SH-SY5Y (cell line): ENCODE results near the gene FGF18.

Experiments used
- GATA2 ChIP-seq: IDR thresholded peaks from 2 replicates; pipeline ENCODE4 v1.6.1; 2011; ENCODE audit warnings: mild to moderate bottlenecking, low read depth, low read length
- GATA3 ChIP-seq: IDR thresholded peaks from 2 replicates; pipeline ENCODE4 v1.6.1; 2011; ENCODE audit warnings: low read depth, mild to moderate bottlenecking, low read length, moderate library complexity

DNA sequence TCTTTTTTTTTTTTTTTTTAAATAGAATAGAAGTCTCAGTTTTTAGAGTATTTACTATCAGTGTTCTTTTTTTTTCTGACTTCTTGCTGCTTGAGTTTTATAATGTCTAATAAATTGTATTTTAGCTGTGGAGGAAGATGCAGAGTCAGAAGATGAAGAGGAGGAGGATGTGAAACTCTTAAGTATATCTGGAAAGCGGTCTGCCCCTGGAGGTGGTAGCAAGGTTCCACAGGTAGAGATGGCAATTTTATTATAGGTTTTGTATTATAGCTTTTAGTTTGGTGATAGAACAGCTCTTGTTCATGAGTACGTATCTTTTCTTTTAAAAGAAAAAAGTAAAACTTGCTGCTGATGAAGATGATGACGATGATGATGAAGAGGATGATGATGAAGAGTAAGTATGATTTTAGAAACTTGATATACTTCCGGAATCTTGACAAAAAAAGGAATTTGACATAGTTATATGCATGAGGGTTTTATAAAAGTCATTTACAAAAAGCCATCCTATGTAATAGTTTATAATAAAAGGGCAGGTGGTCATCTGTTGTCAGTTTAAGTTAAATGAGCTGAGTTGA, 26.8 kb upstream of the FGF18 start:
- TF ChIP-seq GATA2 (no peak), GATA3 (no peak)
